ENCODE results near the gene CHCHD6.

DNA sequence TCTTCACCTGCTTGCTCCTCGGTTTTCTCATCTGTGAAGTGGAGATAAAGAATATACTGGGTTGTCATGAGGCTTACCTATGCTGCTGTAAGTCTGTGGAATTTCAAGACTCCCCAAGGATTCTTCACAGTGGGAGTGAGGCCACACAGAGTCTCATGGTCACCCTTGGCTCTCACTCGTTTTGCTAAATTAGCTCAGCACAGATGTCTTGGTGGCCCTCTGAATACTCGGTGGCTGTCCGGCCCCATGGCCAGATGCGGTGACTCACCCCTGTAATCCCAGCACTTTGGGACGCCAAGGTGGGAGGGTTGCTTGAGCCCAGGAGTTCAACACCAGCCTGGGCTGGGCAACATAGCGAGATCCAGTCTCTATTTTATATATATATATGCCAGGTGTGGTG is 5.0 kb upstream of the CHCHD6 start:
- TF ChIP-seq, protein P1, sequence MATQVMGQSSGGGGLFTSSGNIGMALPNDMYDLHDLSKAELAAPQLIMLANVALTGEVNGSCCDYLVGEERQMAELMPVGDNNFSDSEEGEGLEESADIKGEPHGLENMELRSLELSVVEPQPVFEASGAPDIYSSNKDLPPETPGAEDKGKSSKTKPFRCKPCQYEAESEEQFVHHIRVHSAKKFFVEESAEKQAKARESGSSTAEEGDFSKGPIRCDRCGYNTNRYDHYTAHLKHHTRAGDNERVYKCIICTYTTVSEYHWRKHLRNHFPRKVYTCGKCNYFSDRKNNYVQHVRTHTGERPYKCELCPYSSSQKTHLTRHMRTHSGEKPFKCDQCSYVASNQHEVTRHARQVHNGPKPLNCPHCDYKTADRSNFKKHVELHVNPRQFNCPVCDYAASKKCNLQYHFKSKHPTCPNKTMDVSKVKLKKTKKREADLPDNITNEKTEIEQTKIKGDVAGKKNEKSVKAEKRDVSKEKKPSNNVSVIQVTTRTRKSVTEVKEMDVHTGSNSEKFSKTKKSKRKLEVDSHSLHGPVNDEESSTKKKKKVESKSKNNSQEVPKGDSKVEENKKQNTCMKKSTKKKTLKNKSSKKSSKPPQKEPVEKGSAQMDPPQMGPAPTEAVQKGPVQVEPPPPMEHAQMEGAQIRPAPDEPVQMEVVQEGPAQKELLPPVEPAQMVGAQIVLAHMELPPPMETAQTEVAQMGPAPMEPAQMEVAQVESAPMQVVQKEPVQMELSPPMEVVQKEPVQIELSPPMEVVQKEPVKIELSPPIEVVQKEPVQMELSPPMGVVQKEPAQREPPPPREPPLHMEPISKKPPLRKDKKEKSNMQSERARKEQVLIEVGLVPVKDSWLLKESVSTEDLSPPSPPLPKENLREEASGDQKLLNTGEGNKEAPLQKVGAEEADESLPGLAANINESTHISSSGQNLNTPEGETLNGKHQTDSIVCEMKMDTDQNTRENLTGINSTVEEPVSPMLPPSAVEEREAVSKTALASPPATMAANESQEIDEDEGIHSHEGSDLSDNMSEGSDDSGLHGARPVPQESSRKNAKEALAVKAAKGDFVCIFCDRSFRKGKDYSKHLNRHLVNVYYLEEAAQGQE (IDR thresholded peaks at IDR 0.05; ENCODE audit: low read depth), result no peak
- TF ChIP-seq, protein P2, sequence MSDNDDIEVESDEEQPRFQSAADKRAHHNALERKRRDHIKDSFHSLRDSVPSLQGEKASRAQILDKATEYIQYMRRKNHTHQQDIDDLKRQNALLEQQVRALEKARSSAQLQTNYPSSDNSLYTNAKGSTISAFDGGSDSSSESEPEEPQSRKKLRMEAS (IDR thresholded peaks at IDR 0.05), result no peak
- TF ChIP-seq, protein P3, sequence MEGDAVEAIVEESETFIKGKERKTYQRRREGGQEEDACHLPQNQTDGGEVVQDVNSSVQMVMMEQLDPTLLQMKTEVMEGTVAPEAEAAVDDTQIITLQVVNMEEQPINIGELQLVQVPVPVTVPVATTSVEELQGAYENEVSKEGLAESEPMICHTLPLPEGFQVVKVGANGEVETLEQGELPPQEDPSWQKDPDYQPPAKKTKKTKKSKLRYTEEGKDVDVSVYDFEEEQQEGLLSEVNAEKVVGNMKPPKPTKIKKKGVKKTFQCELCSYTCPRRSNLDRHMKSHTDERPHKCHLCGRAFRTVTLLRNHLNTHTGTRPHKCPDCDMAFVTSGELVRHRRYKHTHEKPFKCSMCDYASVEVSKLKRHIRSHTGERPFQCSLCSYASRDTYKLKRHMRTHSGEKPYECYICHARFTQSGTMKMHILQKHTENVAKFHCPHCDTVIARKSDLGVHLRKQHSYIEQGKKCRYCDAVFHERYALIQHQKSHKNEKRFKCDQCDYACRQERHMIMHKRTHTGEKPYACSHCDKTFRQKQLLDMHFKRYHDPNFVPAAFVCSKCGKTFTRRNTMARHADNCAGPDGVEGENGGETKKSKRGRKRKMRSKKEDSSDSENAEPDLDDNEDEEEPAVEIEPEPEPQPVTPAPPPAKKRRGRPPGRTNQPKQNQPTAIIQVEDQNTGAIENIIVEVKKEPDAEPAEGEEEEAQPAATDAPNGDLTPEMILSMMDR (IDR thresholded peaks at IDR 0.05 in 2 of 3, conservative IDR thresholded peaks at IDR 0.05 in 1 of 3; ENCODE audit: borderline replicate concordance in 1 of 3, insufficient read depth in 1 of 3, low read depth in 2 of 3, low read length in 2 of 3), result no peak
- TF ChIP-seq POLR2A (IDR thresholded peaks at IDR 0.05; ENCODE audit: borderline replicate concordance, extremely low read depth, insufficient read depth, insufficient read length) (no peak), POLR2AphosphoS5 (IDR thresholded peaks at IDR 0.05; ENCODE audit: low read depth, low read length) (no peak), TCF7L2 (IDR thresholded peaks at IDR 0.05; ENCODE audit: borderline replicate concordance, extremely low read depth, insufficient read depth, insufficient read length) (no peak), SRF (IDR thresholded peaks at IDR 0.05; ENCODE audit: low read depth) (no peak)

All from HCT116 (cell line).